KOPT-K1 (cell line): Measurements from ENCODE around the gene NUAK1.

ENCODE experiments used
- H3K27ac ChIP-seq: fragments of 200-600 bp; sonication (generic); 2 replicates; pipeline ENCODE4 v1.5.1; 2016; ENCODE audit warnings: antibody characterized with exemption, mild to moderate bottlenecking, low read depth, low read length; ENCODE audit not compliant: poor library complexity, severe bottlenecking
- H3K36me3 ChIP-seq: fragments of 200-600 bp; sonication (generic); 2 replicates; pipeline ENCODE4 v1.5.1; 2017; ENCODE audit warnings: antibody characterized with exemption, mild to moderate bottlenecking, low read length, moderate library complexity; ENCODE audit not compliant: insufficient read depth
- H3K9me3 ChIP-seq: fragments of 200-600 bp; sonication (generic); 2 replicates; pipeline ENCODE4 v1.5.1; 2017; ENCODE audit warnings: antibody characterized with exemption, low read length, mild to moderate bottlenecking; ENCODE audit not compliant: insufficient read depth, poor library complexity, severe bottlenecking

Gene NUAK1

GRCh38 chr12:106039646-106040404, 98.9 kb downstream of the NUAK1 start:
- Histone ChIP-seq H3K9me3 (peaks cover 10% of the 10 kb centered on the region), H3K36me3 (no peaks in the 10 kb centered on the region), H3K27ac (no peak overlapping the region)

- Histone ChIP-seq H3K36me3 (no peaks in the 10 kb centered on the region), H3K27ac (no peak overlapping the region), H3K9me3 (peaks cover 10% of the 10 kb centered on the region)
Observed at GRCh38 chr12:106039242-106039641, 99.5 kb downstream of the NUAK1 start.

GRCh38 chr12:106037524-106038298, 101.0 kb downstream of the NUAK1 start:
- Histone ChIP-seq H3K27ac (no peak overlapping the region), H3K36me3 (no peaks in the 10 kb centered on the region), H3K9me3 (peaks cover 10% of the 10 kb centered on the region)

- H3K9me3 ChIP-seq: peaks cover 10% of the 10 kb centered on the region
- no peaks in the 10 kb centered on the region for H3K36me3 ChIP-seq
- H3K27ac ChIP-seq: no peak overlapping the region
Observed at GRCh38 chr12:106035421-106035820, 103.3 kb downstream of the NUAK1 start.

- peaks cover 3% of the 10 kb centered on the region for H3K9me3 ChIP-seq
- no peak overlapping the region for H3K27ac ChIP-seq
- H3K36me3 ChIP-seq: no peaks in the 10 kb centered on the region
Observed at GRCh38 chr12:106034316-106034715, 104.4 kb downstream of the NUAK1 start.

GRCh38 chr12:106033161-106033675, 105.5 kb downstream of the NUAK1 start:
- Histone ChIP-seq H3K27ac (no peak overlapping the region), H3K36me3 (no peaks in the 10 kb centered on the region), H3K9me3 (no peaks in the 10 kb centered on the region)

- no peaks in the 10 kb centered on the region for H3K9me3 ChIP-seq
- H3K36me3 ChIP-seq: no peaks in the 10 kb centered on the region
- H3K27ac ChIP-seq: no peak overlapping the region
Observed at GRCh38 chr12:106032623-106032925, 106.2 kb downstream of the NUAK1 start.

- H3K9me3 ChIP-seq: no peaks in the 10 kb centered on the region
- no peak overlapping the region for H3K27ac ChIP-seq
- H3K36me3 ChIP-seq: no peaks in the 10 kb centered on the region
Observed at GRCh38 chr12:106031761-106032622, 106.8 kb downstream of the NUAK1 start.

GRCh38 chr12:106030210-106031071, 108.3 kb downstream of the NUAK1 start:
- Histone ChIP-seq H3K9me3 (no peaks in the 10 kb centered on the region), H3K36me3 (no peaks in the 10 kb centered on the region), H3K27ac (no peak overlapping the region)

GRCh38 chr12:106029532-106029931, 109.2 kb downstream of the NUAK1 start:
- H3K36me3 ChIP-seq: no peaks in the 10 kb centered on the region
- no peak overlapping the region for H3K27ac ChIP-seq
- no peaks in the 10 kb centered on the region for H3K9me3 ChIP-seq

- no peak overlapping the region for H3K27ac ChIP-seq
- no peaks in the 10 kb centered on the region for H3K36me3 ChIP-seq
- H3K9me3 ChIP-seq: no peaks in the 10 kb centered on the region
Observed at GRCh38 chr12:106027911-106028310, 110.8 kb downstream of the NUAK1 start.

GRCh38 chr12:106027286-106027685, 111.5 kb downstream of the NUAK1 start:
- Histone ChIP-seq H3K27ac (no peak overlapping the region), H3K9me3 (no peaks in the 10 kb centered on the region), H3K36me3 (no peaks in the 10 kb centered on the region)

- H3K27ac ChIP-seq: no peak overlapping the region
Observed at GRCh38 chr12:106025129-106025528, 113.6 kb downstream of the NUAK1 start.

GRCh38 chr12:106023039-106023438, 115.7 kb downstream of the NUAK1 start:
- H3K36me3 ChIP-seq: no peaks in the 10 kb centered on the region
- peaks cover 16% of the 10 kb centered on the region for H3K9me3 ChIP-seq
- no peak overlapping the region for H3K27ac ChIP-seq

More at GRCh38 chr12:106025129-106025528, 113.6 kb downstream of the NUAK1 start:
- H3K9me3 ChIP-seq: no peaks in the 10 kb centered on the region
- no peaks in the 10 kb centered on the region for H3K36me3 ChIP-seq
